H1 (cell line): ENCODE measurements around the gene ISG15. TPM values are rescaled to one million over a fixed set of nuclear protein-coding genes. Genes with fewer than 3 reads are reported as not detected.

ENCODE experiments used
- CTCF ChIA-PET: fragments of 300-600 bp; sonication (Branson Sonifier 250); formaldehyde crosslinking; loops from one replicate; lab custom pipeline; 2021; ENCODE audit not compliant: partially characterized antibody; lab: Charles Lee
- POLR2A ChIA-PET: fragments of 300-600 bp; sonication (Branson Sonifier 250); formaldehyde crosslinking; loops from one replicate; lab custom pipeline; 2021; ENCODE audit warnings: inconsistent platforms; ENCODE audit not compliant: partially characterized antibody; lab: Charles Lee
- DNase-seq, 2 experiments: peaks; one replicate each; pipeline versions ENCODE4 v3.0.0 to v3.0.0-alpha.2; 2010 to 2022; ENCODE audit warnings: low spot score in 2 of 2, low read depth in 1 of 2, mixed read lengths in 1 of 2
- FAIRE-seq: peaks from 2 replicates; lab custom pipeline; 2011; peaks lifted over from hg19 to GRCh38; lab: Jason Lieb, UNC
- H2AFZ ChIP-seq: 2 replicates; pipeline ENCODE4 v1.8.1; 2012; ENCODE audit warnings: low read length, inconsistent platforms
- H2AK5ac ChIP-seq: 2 replicates; pipeline ENCODE4 v1.6.1; 2013; ENCODE audit warnings: low read depth, low read length
- H2BK120ac ChIP-seq: replicated peaks from 2 replicates; pipeline ENCODE3; 2013; ENCODE audit warnings: low read depth, low read length, inconsistent platforms
- H2BK12ac ChIP-seq: 2 replicates; pipeline ENCODE4 v1.6.1; 2013; ENCODE audit warnings: low read depth, low read length
- H2BK15ac ChIP-seq: 2 replicates; pipeline ENCODE4 v1.6.1; 2013; ENCODE audit warnings: low read length
- H2BK20ac ChIP-seq: 2 replicates; pipeline ENCODE4 v1.6.1; 2013; ENCODE audit warnings: low read length
- H2BK5ac ChIP-seq: 2 replicates; pipeline ENCODE4 v1.6.1; 2013; ENCODE audit warnings: low read depth, low read length
- H3K14ac ChIP-seq: 2 replicates; pipeline ENCODE4 v1.6.1; 2013; ENCODE audit warnings: inconsistent platforms; ENCODE audit not compliant: insufficient read length
- H3K18ac ChIP-seq: 2 replicates; pipeline ENCODE4 v1.6.1; 2013; ENCODE audit warnings: low read length; ENCODE audit errors: extremely low read depth
- H3K23ac ChIP-seq: 2 replicates; pipeline ENCODE4 v1.6.1; 2013; ENCODE audit warnings: inconsistent platforms; ENCODE audit not compliant: insufficient read length
- H3K23me2 ChIP-seq: 2 replicates; pipeline ENCODE4 v1.6.1; 2013; ENCODE audit warnings: low read depth, low read length
- H3K27ac ChIP-seq: 2 replicates; pipeline ENCODE4 v1.6.1; 2011; ENCODE audit warnings: low read depth, low read length, inconsistent platforms
- H3K27me3 ChIP-seq, 4 experiments: replicated peaks in 1 of 4; 1 replicate in 1 of 4; 2 replicates in 3 of 4; pipeline versions ENCODE4 v1.6.1 to v1.8.1; 2011 to 2013; ENCODE audit warnings: low read length in 3 of 4, mild to moderate bottlenecking in 3 of 4, inconsistent platforms in 2 of 4, mixed read lengths in 2 of 4, moderate library complexity in 1 of 4; ENCODE audit not compliant: control insufficient read depth in 3 of 4, insufficient read depth in 3 of 4; ENCODE audit errors: extremely low read depth in 1 of 4
- H3K36me3 ChIP-seq, 4 experiments: 2 replicates each; pipeline versions ENCODE4 v1.6.1 to v1.8.1; 2011 to 2013; ENCODE audit warnings: mild to moderate bottlenecking in 4 of 4, low read length in 3 of 4, moderate library complexity in 2 of 4, control low read depth in 1 of 4, inconsistent platforms in 1 of 4; ENCODE audit not compliant: insufficient read depth in 4 of 4, control insufficient read depth in 2 of 4
- H3K4ac ChIP-seq: replicated peaks from 2 replicates; pipeline ENCODE3; 2013; ENCODE audit warnings: low read length, low read depth, mixed read lengths, inconsistent platforms; ENCODE audit not compliant: insufficient read length
- H3K4me1 ChIP-seq, 4 experiments: replicated peaks in 1 of 4; 1 replicate in 1 of 4; 2 replicates in 3 of 4; pipeline versions ENCODE4 v1.6.1 to v1.8.1; 2011 to 2013; ENCODE audit warnings: low read length in 3 of 4, inconsistent platforms in 2 of 4, mixed read lengths in 1 of 4; ENCODE audit not compliant: insufficient read depth in 4 of 4, control insufficient read depth in 3 of 4
- H3K4me2 ChIP-seq, 2 experiments: 2 replicates each; pipeline versions ENCODE4 v1.6.1 to v1.8.1; 2011 to 2013; ENCODE audit warnings: low read depth in 2 of 2, low read length in 2 of 2, control low read depth in 1 of 2, inconsistent platforms in 1 of 2, mild to moderate bottlenecking in 1 of 2; ENCODE audit not compliant: insufficient read depth in 1 of 2
- H3K4me3 ChIP-seq, 4 experiments: fragments of 200-600, 300-600 bp in 1 of 4; sonication (generic), shearing (Covaris generic), sonication (Bioruptor Twin) in 1 of 4; 2 replicates each; pipeline versions ENCODE4 v1.5.1 to v1.8.1; 2011 to 2016; ENCODE audit warnings: low read length in 4 of 4, low read depth in 3 of 4, control low read depth in 2 of 4, inconsistent platforms in 2 of 4, mild to moderate bottlenecking in 2 of 4, mixed read lengths in 1 of 4, moderate library complexity in 1 of 4; ENCODE audit not compliant: insufficient read depth in 2 of 4; ENCODE audit errors: extremely low read depth in 1 of 4
- H3K56ac ChIP-seq: replicated peaks from 2 replicates; pipeline ENCODE3; 2013; ENCODE audit warnings: low read depth, mild to moderate bottlenecking, mixed read lengths, low read length, inconsistent platforms; ENCODE audit not compliant: insufficient read length
- H3K79me1 ChIP-seq: 2 replicates; pipeline ENCODE4 v1.6.1; 2013; ENCODE audit warnings: low read depth, low read length, control low read depth
- H3K79me2 ChIP-seq, 2 experiments: 2 replicates each; pipeline versions ENCODE4 v1.6.1 to v1.8.1; 2012 to 2013; ENCODE audit warnings: low read length in 2 of 2, mild to moderate bottlenecking in 2 of 2, inconsistent platforms in 1 of 2; ENCODE audit not compliant: insufficient read depth in 2 of 2, control insufficient read depth in 1 of 2
- H3K9ac ChIP-seq, 4 experiments: replicated peaks in 1 of 4; 1 replicate in 1 of 4; 2 replicates in 3 of 4; pipeline versions ENCODE4 v1.6.1 to v1.8.1; 2011 to 2013; ENCODE audit warnings: low read depth in 3 of 4, low read length in 3 of 4, control low read depth in 2 of 4, mild to moderate bottlenecking in 2 of 4, moderate library complexity in 2 of 4, inconsistent platforms in 1 of 4; ENCODE audit errors: extremely low read depth in 1 of 4
- H3K9me3 ChIP-seq, 2 experiments: 2 replicates each; pipeline versions ENCODE4 v1.6.1 to v1.8.1; 2012 to 2013; ENCODE audit warnings: mild to moderate bottlenecking in 2 of 2, moderate library complexity in 2 of 2, control low read depth in 1 of 2, inconsistent platforms in 1 of 2, low read depth in 1 of 2, low read length in 1 of 2, mixed read lengths in 1 of 2; ENCODE audit not compliant: insufficient read depth in 2 of 2
- H4K20me1 ChIP-seq, 2 experiments: replicated peaks in 1 of 2; 2 replicates each; pipeline versions ENCODE3 to v1.8.1; 2011 to 2013; ENCODE audit warnings: inconsistent platforms in 2 of 2, low read length in 2 of 2, mild to moderate bottlenecking in 1 of 2; ENCODE audit not compliant: insufficient read depth in 2 of 2, control insufficient read depth in 1 of 2
- H4K5ac ChIP-seq: 2 replicates; pipeline ENCODE4 v1.6.1; 2013; ENCODE audit warnings: low read length, low read depth, mixed read lengths, inconsistent platforms; ENCODE audit not compliant: insufficient read length
- H4K8ac ChIP-seq: 2 replicates; pipeline ENCODE4 v1.8.0; 2013; ENCODE audit warnings: mild to moderate bottlenecking, moderate library complexity, low read length, inconsistent platforms; ENCODE audit not compliant: insufficient read depth; ENCODE audit errors: extremely low read depth
- H4K91ac ChIP-seq: replicated peaks from 2 replicates; pipeline ENCODE3; 2013; ENCODE audit warnings: low read length, mixed read lengths, inconsistent platforms; ENCODE audit not compliant: insufficient read length
- CEBPB ChIP-seq: IDR thresholded peaks from 2 replicates; pipeline ENCODE4 v1.6.1; 2012; ENCODE audit warnings: low read depth, low read length
- EZH2 ChIP-seq: fragments of 200-600 bp; sonication (generic); IDR thresholded peaks from 2 replicates; pipeline ENCODE4 v1.7.1; 2012; ENCODE audit warnings: low read depth, mild to moderate bottlenecking, moderate library complexity, low read length, inconsistent platforms; ENCODE audit not compliant: severe bottlenecking
- GABPA ChIP-seq: IDR thresholded peaks from 2 replicates; pipeline ENCODE4 v1.6.1; 2011; ENCODE audit warnings: mild to moderate bottlenecking, low read length, moderate library complexity, borderline replicate concordance; ENCODE audit not compliant: insufficient read depth
- KDM4A ChIP-seq: IDR thresholded peaks from one replicate; pipeline ENCODE4 v1.7.1; 2012; ENCODE audit warnings: low read depth, mild to moderate bottlenecking, moderate library complexity, low read length, inconsistent platforms; ENCODE audit not compliant: severe bottlenecking
- SUZ12 ChIP-seq: fragments of 200-600 bp; sonication (generic); IDR thresholded peaks from 2 replicates; pipeline ENCODE4 v1.6.1; 2012; ENCODE audit warnings: mild to moderate bottlenecking, inconsistent platforms, low read length, moderate library complexity, mixed read lengths
- YY1 ChIP-seq: IDR thresholded peaks from 2 replicates; pipeline ENCODE4 v1.6.1; 2011; ENCODE audit warnings: low read depth, mild to moderate bottlenecking, low read length
- WGBS, 2 experiments: shearing (Covaris generic) in 1 of 2; methylation state at CpG; one replicate each; pipeline versions ENCODE4 v1.1.6 to v1.1.7; 2013 to 2015; ENCODE audit warnings: low lambda C conversion rate in 2 of 2, mixed read lengths in 2 of 2, inconsistent platforms in 1 of 2, low coverage in 1 of 2, missing lambda C conversion rate in 1 of 2; ENCODE audit not compliant: insufficient replicate concordance in 2 of 2, insufficient coverage in 1 of 2, insufficient read length in 1 of 2; ENCODE audit errors: extremely low coverage in 1 of 2, missing lambda C conversion rate in 1 of 2; 5-methylcytosine and 5-hydroxymethylcytosine counted together
- polyA plus RNA-seq, 7 experiments: library from polyadenylated mRNA; depleted of rRNA in 3 of 7; stranded (reverse) in 5 of 7; unstranded in 2 of 7; fragments of >200 nt in 5 of 7; fragments of 200-250 nt in 2 of 7; gene quantifications; 1 replicate in 5 of 7; 2 replicates in 1 of 7; 4 replicates in 1 of 7; pipeline versions ENCODE4 v1.2.1 to v1.2.3, GENCODE V29; 2011 to 2013; ENCODE audit warnings: missing spikeins in 2 of 7, mixed read lengths in 2 of 7
- total RNA-seq: library from RNA; stranded (reverse); fragmentation: NEBNext Ultra II Directional; extraction: Animal tissue kit (Norgen Biotek cat#: 25700); gene quantifications from 2 replicates; pipeline ENCODE4 v1.2.1, GENCODE V29; 2021

The ISG15 gene
- total and polyA plus RNA-seq, 2 of the 8 experiments (the other 6 are each of a cell fraction or from before 2014, with no cell fraction given) = 29.3 to 121 TPM

DNA sequence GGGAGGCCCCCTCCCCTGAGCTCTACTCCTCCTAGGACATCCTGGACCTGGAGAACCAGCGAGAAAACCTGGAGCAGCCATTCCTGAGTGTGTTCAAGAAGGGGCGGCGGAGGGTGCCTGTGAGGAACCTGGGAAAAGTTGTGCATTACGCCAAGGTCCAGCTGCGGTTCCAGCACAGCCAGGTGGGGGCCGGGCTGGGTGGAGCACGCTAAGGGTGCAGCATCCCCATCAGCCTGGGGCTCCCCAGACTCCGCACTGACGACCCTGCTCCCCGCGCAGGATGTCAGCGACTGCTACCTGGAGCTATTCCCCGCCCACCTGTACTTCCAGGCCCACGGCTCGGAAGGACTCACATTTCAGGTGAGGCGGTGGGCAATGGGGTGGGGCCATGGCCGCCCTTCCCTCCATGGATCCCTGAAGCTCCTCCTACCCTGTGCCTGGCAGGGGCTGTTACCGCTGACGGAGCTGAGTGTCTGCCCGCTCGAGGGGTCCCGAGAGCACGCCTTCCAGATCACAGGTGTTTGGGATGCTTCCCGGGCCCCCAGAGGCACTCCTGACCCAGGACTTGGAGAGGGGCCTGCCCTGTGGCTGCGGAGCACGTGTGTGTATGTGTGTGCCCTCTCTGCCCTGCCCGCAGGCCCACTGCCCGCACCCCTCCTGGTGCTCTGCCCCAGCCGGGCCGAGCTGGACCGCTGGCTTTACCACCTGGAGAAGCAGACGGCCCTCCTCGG, 42.9 kb upstream of the ISG15 start:
- CTCF ChIA-PET = interaction anchor here (0.8 to 7.0 kb wide), 7 partner anchors 13 to 94 kb away, joined by 3 to 53 read pairs (median 4); partner anchors contain the start of gene PERM1
- H4K8ac ChIP-seq = no peak overlapping the region
- POLR2A ChIA-PET = interaction anchor here (0.8 to 1.4 kb wide), 5 partner anchors 9 to 64 kb away, joined by 3 to 5 read pairs (median 4); no protein-coding TSS in a partner anchor
- H3K9me3 ChIP-seq = no peaks in the 10 kb centered on the region
- H2BK12ac ChIP-seq = no peak overlapping the region
- H3K27me3 ChIP-seq = peaks cover 11 to 70% (median 53%) of the 10 kb centered on the region in 4 experiments
- H4K20me1 ChIP-seq = peaks cover 0 to 20% of the 10 kb centered on the region in 2 experiments
- H3K23ac ChIP-seq = no peak overlapping the region
- H3K9ac ChIP-seq = no peak overlapping the region
- TF ChIP-seq CEBPB (no peak), GABPA (peak; percentile 22; the same call in 1 of the 2 replicates), SUZ12 (no peak; the same call in 1 of the 2 replicates), YY1 (peak; percentile 55), EZH2 (peak; percentile 24), KDM4A (peak; percentile 32)
- WGBS, 2 experiments = 27% methylated on average over 25 of the region's 33 CpGs; no CpG with 5 or more reads in 1 of the 2 experiments
- H3K14ac ChIP-seq = no peak overlapping the region
- H2BK5ac ChIP-seq = no peak overlapping the region
- no peak overlapping the region for H3K56ac ChIP-seq
- peaks cover 0 to 13% (median 7%) of the 10 kb centered on the region in 4 experiments; a peak in 5 of 7 replicates for H3K4me1 ChIP-seq
- H2AK5ac ChIP-seq = no peak overlapping the region
- peaks cover 10% of the 10 kb centered on the region; the same call in 1 of the 2 replicates for H3K23me2 ChIP-seq
- H3K18ac ChIP-seq = no peak overlapping the region
- H3K79me2 ChIP-seq = peaks cover 0 to 3% of the 10 kb centered on the region in 2 experiments; a peak in 1 of 4 replicates
- no peak overlapping the region for H2BK20ac ChIP-seq
- no peak overlapping the region for H4K5ac ChIP-seq
- peak overlapping the region; percentile 46 to 61 for H3K4me2 ChIP-seq
- H3K36me3 ChIP-seq = no peaks in the 10 kb centered on the region; a peak in 2 of 8 replicates
- no peak overlapping the region for H3K4ac ChIP-seq
- no peak overlapping the region for H2AFZ ChIP-seq
- no peaks in the 10 kb centered on the region; the same call in 1 of the 2 replicates for H3K79me1 ChIP-seq
- FAIRE-seq = no peak
- H4K91ac ChIP-seq = no peak overlapping the region
- no peak overlapping the region for H2BK15ac ChIP-seq
- H3K4me3 ChIP-seq = peak overlapping the region in 3 of 4 experiments; percentile 22 to 50 (median 23); a peak in 6 of 8 replicates
- no peak overlapping the region for H2BK120ac ChIP-seq
- no peak overlapping the region for H3K27ac ChIP-seq
- DNase-seq = peak in 1 of 2 experiments; percentile 71
